ENCODE results near the gene SMIM32. TPM values are rescaled to one million over a fixed set of nuclear protein-coding genes. Genes with fewer than 3 reads are reported as not detected.

SMIM32 gene
- total RNA-seq, 4 donors from 2014 or later = 6.4 to 21.6 (median 13.5) TPM

- no peak for DNase-seq
- H3K27ac ChIP-seq = peak overlapping the region; percentile 74 to 82 (median 76)
- peaks cover 32% of the 10 kb centered on the region for H3K27me3 ChIP-seq
- intact Hi-C loops (cut with DNase I; ENCODE audit: low total_unique reads) = no loop called here
- TF ChIP-seq POLR2AphosphoS5 (IDR thresholded peaks at IDR 0.05) (peak in 1 of 3 donors; percentile 5), CTCF (IDR thresholded peaks at IDR 0.05) (no peak)
- H3K36me3 ChIP-seq = peaks cover 0 to 4% (median 0%) of the 10 kb centered on the region in 4 donors
- no peaks in the 10 kb centered on the region for H3K9me3 ChIP-seq
- H3K4me3 ChIP-seq = peak overlapping the region; percentile 31 to 74 (median 52)
- H3K4me1 ChIP-seq = peaks cover 13 to 64% (median 41%) of the 10 kb centered on the region in 4 donors
- 11% methylated on average over 28 of the region's 56 CpGs; no CpG with 5 or more reads in 1 of the 2 donors for WGBS, 2 donors (ENCODE audit: low coverage in 1 of 2)
- in situ Hi-C loops (cut with MboI; ENCODE audit: low pct_ligation_motif_present in 1 of 4, low pct_unique_long_range_greater_than_20kb in 1 of 4, low sequenced_read_pairs in 3 of 4) = no loop called here
These were observed 892 bp downstream of the SMIM32 start for GRCh38 chr5:136192015-136192525.

GRCh38 chr5:136191304-136192014 is 1.5 kb downstream of the SMIM32 start:
- in situ Hi-C loops (cut with MboI; ENCODE audit: low pct_ligation_motif_present in 1 of 4, low pct_unique_long_range_greater_than_20kb in 1 of 4, low sequenced_read_pairs in 3 of 4) (no loop called here), intact Hi-C loops (cut with DNase I; ENCODE audit: low total_unique reads) (no loop called here)
- peak; percentile 54 for DNase-seq
- Histone ChIP-seq H3K4me3 (peak overlapping the region in 3 of 4 donors; percentile 52 to 74 (median 52)), H3K4me1 (peaks cover 13 to 68% (median 41%) of the 10 kb centered on the region in 4 donors), H3K9me3 (no peaks in the 10 kb centered on the region), H3K27me3 (peaks cover 32% of the 10 kb centered on the region), H3K36me3 (peaks cover 0 to 4% (median 0%) of the 10 kb centered on the region in 4 donors), H3K27ac (peak overlapping the region; percentile 74 to 82 (median 76))
- TF ChIP-seq POLR2AphosphoS5 (IDR thresholded peaks at IDR 0.05) (peak; percentile 37 to 44 (median 43)), EP300 (IDR thresholded peaks at IDR 0.05; ENCODE audit: low read depth) (no peak), CTCF (IDR thresholded peaks at IDR 0.05) (no peak), POLR2A (IDR thresholded peaks at IDR 0.05) (peak; percentile 30)
- WGBS, 2 donors (ENCODE audit: low coverage in 1 of 2) = 39 to 86% methylated on average over 6 to 42 of the region's 44 CpGs

- Histone ChIP-seq H3K36me3 (peaks cover 0 to 4% (median 0%) of the 10 kb centered on the region in 4 donors), H3K9me3 (no peaks in the 10 kb centered on the region), H3K27ac (peak overlapping the region; percentile 74 to 82 (median 76)), H3K27me3 (peaks cover 32% of the 10 kb centered on the region), H3K4me3 (no peak overlapping the region), H3K4me1 (peaks cover 13 to 74% (median 45%) of the 10 kb centered on the region in 4 donors)
- in situ Hi-C loops (cut with MboI; ENCODE audit: low pct_ligation_motif_present in 1 of 4, low pct_unique_long_range_greater_than_20kb in 1 of 4, low sequenced_read_pairs in 3 of 4) = no loop called here
- no peak for DNase-seq
- 57% methylated on average over 1 of the region's 1 CpG; no CpG with 5 or more reads in 1 of the 2 donors for WGBS, 2 donors (ENCODE audit: low coverage in 1 of 2)
- TF ChIP-seq POLR2A (IDR thresholded peaks at IDR 0.05) = no peak
- TF ChIP-seq EP300 (IDR thresholded peaks at IDR 0.05; ENCODE audit: low read depth) = no peak
- no peak for TF ChIP-seq POLR2AphosphoS5 (IDR thresholded peaks at IDR 0.05)
- no peak for TF ChIP-seq CTCF (IDR thresholded peaks at IDR 0.05)
- intact Hi-C loops (cut with DNase I; ENCODE audit: low total_unique reads) = no loop called here
These were observed 2.1 kb downstream of the SMIM32 start for GRCh38 chr5:136190904-136191303.

- intact Hi-C loops (cut with DNase I; ENCODE audit: low total_unique reads) = no loop called here
- peaks cover 32% of the 10 kb centered on the region for H3K27me3 ChIP-seq
- peak; percentile 25 for DNase-seq
- whole genome bisulfite sequencing, 2 donors (ENCODE audit: low coverage in 1 of 2) = 41 to 43% methylated on average over 1 to 5 of the region's 5 CpGs
- no peak for TF ChIP-seq CTCF (IDR thresholded peaks at IDR 0.05)
- TF ChIP-seq POLR2AphosphoS5 (IDR thresholded peaks at IDR 0.05) = no peak
- TF ChIP-seq EP300 (IDR thresholded peaks at IDR 0.05; ENCODE audit: low read depth) = no peak
- TF ChIP-seq POLR2A (IDR thresholded peaks at IDR 0.05) = no peak
- H3K36me3 ChIP-seq = peaks cover 0 to 4% (median 0%) of the 10 kb centered on the region in 4 donors
- peaks cover 13 to 81% (median 50%) of the 10 kb centered on the region in 4 donors for H3K4me1 ChIP-seq
- in situ Hi-C loops (cut with MboI; ENCODE audit: low pct_ligation_motif_present in 1 of 4, low pct_unique_long_range_greater_than_20kb in 1 of 4, low sequenced_read_pairs in 3 of 4) = no loop called here
- H3K27ac ChIP-seq = peak overlapping the region; percentile 74 to 82 (median 76)
- H3K4me3 ChIP-seq = no peak overlapping the region
- H3K9me3 ChIP-seq = no peaks in the 10 kb centered on the region
These were observed 2.8 kb downstream of the SMIM32 start for GRCh38 chr5:136190091-136190720.
